K562 (cell line): ENCODE measurements around the gene ASIC1. TPM values are rescaled to one million over a fixed set of nuclear protein-coding genes. Genes with fewer than 3 reads are reported as not detected.

ENCODE experiments used
- ATAC-seq: fragments of 200-7000 bp; cut with Tn5 transposase; 3 replicates; pipeline ENCODE4 v1.9.1; 2020; ENCODE audit warnings: moderate library complexity
- BruUV-seq: library from RNA; stranded (reverse); fragments of 400-500 nt; replicated peaks from 2 replicates; lab custom pipeline; 2021; lab: Mats Ljungman, UMichigan
- CTCF ChIA-PET: fragments of 300-600 bp; formaldehyde crosslinking; extraction: SDS; loops from one replicate; lab custom pipeline; 2021; ENCODE audit warnings: low intra/inter-chr PET ratio; lab: Yijun Ruan, JAX
- POLR2A ChIA-PET: fragments of 300-600, 350-650 bp; sonication (Branson Sonifier 250); formaldehyde crosslinking; extraction: SDS; loops from one replicate; lab custom pipeline; 2021; ENCODE audit warnings: antibody characterized with exemption, inconsistent platforms; lab: Yijun Ruan, JAX
- DNase-seq, 4 experiments: peaks; one replicate each; pipeline versions ENCODE4 v3.0.0 to v3.0.0-alpha.2; 2011 to 2018; ENCODE audit warnings: low spot score in 3 of 4, mixed read lengths in 3 of 4; ENCODE audit errors: extremely low read depth in 1 of 4
- FAIRE-seq: peaks from 2 replicates; lab custom pipeline; 2011; peaks lifted over from hg19 to GRCh38; lab: Jason Lieb, UNC
- H2AFZ ChIP-seq: 2 replicates; pipeline ENCODE4 v1.6.0; 2011; ENCODE audit warnings: low read depth, low read length, control low read depth, inconsistent platforms
- H3K27ac ChIP-seq: fragments of 200-600 bp; 3 replicates; pipeline ENCODE4 v1.8.0; 2011; ENCODE audit warnings: low read depth, mild to moderate bottlenecking, control low read depth, inconsistent platforms, low read length, moderate library complexity, mixed read lengths; ENCODE audit errors: extremely low read depth
- H3K27me3 ChIP-seq, 2 experiments: fragments of 300-600 bp in 1 of 2; 2 replicates in 1 of 2; 3 replicates in 1 of 2; pipeline versions ENCODE4 v1.6.0 to v1.8.0; 2011; ENCODE audit warnings: inconsistent platforms in 2 of 2, low read length in 2 of 2, mild to moderate bottlenecking in 1 of 2, mixed read lengths in 1 of 2, moderate library complexity in 1 of 2; ENCODE audit not compliant: control insufficient read depth in 2 of 2, insufficient read depth in 2 of 2
- H3K36me3 ChIP-seq: fragments of 300-600 bp; 3 replicates; pipeline ENCODE4 v1.8.0; 2011; ENCODE audit warnings: mild to moderate bottlenecking, low read length, inconsistent platforms; ENCODE audit not compliant: control insufficient read depth, insufficient read depth
- H3K4me1 ChIP-seq, 2 experiments: fragments of 200-600 bp in 1 of 2; replicated peaks in 1 of 2; 2 replicates in 1 of 2; 3 replicates in 1 of 2; pipeline versions ENCODE4 v1.5.1 to v1.8.0; 2011; ENCODE audit warnings: inconsistent platforms in 2 of 2, low read length in 2 of 2, mild to moderate bottlenecking in 1 of 2, mixed read lengths in 1 of 2, moderate library complexity in 1 of 2; ENCODE audit not compliant: control insufficient read depth in 2 of 2, insufficient read depth in 2 of 2
- H3K4me2 ChIP-seq: 2 replicates; pipeline ENCODE4 v1.6.1; 2011; ENCODE audit warnings: low read length, control low read depth, inconsistent platforms, mixed read lengths; ENCODE audit not compliant: insufficient read depth
- H3K4me3 ChIP-seq: fragments of 200-600 bp; sonication (generic), shearing (Covaris generic); 2 replicates; pipeline ENCODE4 v1.5.1; 2016; ENCODE audit warnings: control low read depth, inconsistent platforms
- H3K79me2 ChIP-seq: fragments of 200-600 bp; 3 replicates; pipeline ENCODE4 v1.8.0; 2011; ENCODE audit warnings: low read length, inconsistent platforms; ENCODE audit not compliant: control insufficient read depth, insufficient read depth
- H3K9ac ChIP-seq, 2 experiments: 2 replicates each; pipeline versions ENCODE4 v1.6.0 to v1.6.1; 2011; ENCODE audit warnings: low read depth in 2 of 2, low read length in 2 of 2, control low read depth in 1 of 2, inconsistent platforms in 1 of 2, mild to moderate bottlenecking in 1 of 2, mixed read lengths in 1 of 2; ENCODE audit not compliant: insufficient read depth in 1 of 2
- H3K9me1 ChIP-seq: one replicate; pipeline ENCODE4 v1.6.0; 2011; ENCODE audit warnings: inconsistent platforms, mild to moderate bottlenecking, low read length, moderate library complexity; ENCODE audit not compliant: control insufficient read depth, insufficient read depth
- H3K9me3 ChIP-seq: replicated peaks from 2 replicates; pipeline ENCODE4 v1.5.1; 2011; ENCODE audit warnings: low read depth, low read length, inconsistent platforms; ENCODE audit not compliant: control insufficient read depth, insufficient read depth
- H4K20me1 ChIP-seq: replicated peaks from 2 replicates; pipeline ENCODE4 v1.6.1; 2011; ENCODE audit warnings: low read length, inconsistent platforms, mixed read lengths; ENCODE audit not compliant: control insufficient read depth, insufficient read depth
- DPF2 ChIP-seq: fragments of 450-650 bp; IDR thresholded peaks from 2 replicates; pipeline ENCODE4 v1.6.1; 2016
- FOXA3 ChIP-seq, 2 experiments: fragments of 450-650 bp in 1 of 2; sonication (generic) in 1 of 2; formaldehyde crosslinking; IDR thresholded peaks in 1 of 2; conservative IDR thresholded peaks in 1 of 2; 2 replicates each; pipeline versions ENCODE4 v1.4.0 to v1.8.0; 2020 to 2022; ENCODE audit warnings: mild to moderate bottlenecking in 2 of 2, missing genetic modification reagents in 1 of 2
- HDGF ChIP-seq: fragments of 450-650 bp; IDR thresholded peaks from 2 replicates; pipeline ENCODE4 v1.6.1; 2016
- KDM4B ChIP-seq, 2 experiments: fragments of 450-650 bp in 1 of 2; sonication (generic) in 1 of 2; IDR thresholded peaks; 2 replicates each; pipeline ENCODE4 v1.6.1; 2016 to 2017; ENCODE audit warnings: borderline replicate concordance in 2 of 2, antibody characterized with exemption in 1 of 2, low read depth in 1 of 2, mild to moderate bottlenecking in 1 of 2
- RB1 ChIP-seq: fragments of 450-650 bp; IDR thresholded peaks from 2 replicates; pipeline ENCODE4 v1.6.1; 2017; ENCODE audit warnings: low read depth, mild to moderate bottlenecking
- SAFB2 ChIP-seq: fragments of 200-400 bp; formaldehyde crosslinking; IDR thresholded peaks from 2 replicates; pipeline ENCODE4 v1.6.1; 2018; ENCODE audit warnings: borderline replicate concordance, low read length, low read depth, moderate library complexity; ENCODE audit not compliant: severe bottlenecking
- SIX5 ChIP-seq, 2 experiments: IDR thresholded peaks; 2 replicates each; pipeline ENCODE4 v1.6.1; 2011; ENCODE audit warnings: low read length in 2 of 2, borderline replicate concordance in 1 of 2, low read depth in 1 of 2, mild to moderate bottlenecking in 1 of 2, moderate library complexity in 1 of 2; ENCODE audit not compliant: insufficient read depth in 1 of 2
- STAT6 ChIP-seq: sonication (generic); formaldehyde crosslinking; IDR thresholded peaks from 2 replicates; pipeline ENCODE4 v1.8.1; 2023; ENCODE audit warnings: mild to moderate bottlenecking, missing genetic modification reagents
- WHSC1 ChIP-seq: IDR thresholded peaks from one replicate; pipeline ENCODE4 v1.6.1; 2012; ENCODE audit warnings: low read length, control low read depth, inconsistent platforms
- ZBTB11 ChIP-seq, 3 experiments: fragments of 200-800 bp in 1 of 3; fragments of 250-450 bp in 1 of 3; fragments of 450-650 bp in 1 of 3; sonication (Bioruptor Pico) in 1 of 3; sonication (Bioruptor generic) in 1 of 3; formaldehyde crosslinking in 1 of 3; IDR thresholded peaks; 2 replicates each; pipeline versions ENCODE4 v1.6.1 to v1.8.0; 2016 to 2022; ENCODE audit warnings: mild to moderate bottlenecking in 2 of 3, missing genetic modification characterization in 2 of 3, missing compliant biosample characterization in 1 of 3, moderate library complexity in 1 of 3
- ZNF239 ChIP-seq: fragments of 250-450 bp; sonication (Bioruptor Pico); IDR thresholded peaks from 2 replicates; pipeline ENCODE4 v1.4.0; 2020; ENCODE audit warnings: mild to moderate bottlenecking
- WGBS: fragments of 100-300 bp; shearing (Covaris generic); methylation state at CpG from one replicate; pipeline ENCODE4 v1.1.6; 2016; ENCODE audit warnings: low coverage, mixed read lengths; ENCODE audit not compliant: insufficient coverage; ENCODE audit errors: missing lambda C conversion rate; 5-methylcytosine and 5-hydroxymethylcytosine counted together
- in situ Hi-C: fragments of 300-500 bp; cut with MboI; formaldehyde crosslinking; loops from 4 replicates; pipeline ENCODE4 v1.15.0; 2018; ENCODE audit warnings: inconsistent platforms, mixed read lengths
- intact Hi-C: fragments of 100-400 bp; cut with micrococcal nuclease; formaldehyde crosslinking; loops from 2 replicates; pipeline ENCODE4 v1.14.2; 2022
- polyA plus RNA-seq, 8 experiments: library from polyadenylated mRNA; depleted of rRNA in 4 of 8; stranded (reverse) in 5 of 8; unstranded in 3 of 8; fragments of >200 nt; fragmentation: Nextera tagmentation in 2 of 8; fragmentation: Illumina TruSeq in 1 of 8; extraction: Ambion mirVana in 2 of 8; extraction: Trizol in 1 of 8; gene quantifications; 2 replicates each; pipeline versions ENCODE4 v1.2.1 to v1.2.3, GENCODE V29; 2011 to 2014; ENCODE audit warnings: inconsistent platforms in 1 of 8, missing spikeins in 1 of 8
- total RNA-seq, 7 experiments: library from RNA; depleted of rRNA in 6 of 7; stranded (reverse); fragments of >200 nt in 6 of 7; fragmentation: Illumina TruSeq in 2 of 7; extraction: Trizol in 2 of 7; gene quantifications; 2 replicates each; pipeline versions ENCODE4 v1.2.1 to v1.2.3, GENCODE V29; 2011 to 2021; ENCODE audit warnings: low replicate concordance in 1 of 7

ASIC1 gene
- total and polyA plus RNA-seq, 9 of the 15 experiments (the other 6 are each of a cell fraction or from before 2014, with no cell fraction given): 0.01 to 1.7 (median 0.45) TPM

GRCh38 chr12:50074936-50075807, 17.8 kb downstream of the ASIC1 start:
- WGBS: 2% methylated on average over 8 of the region's 9 CpGs
- Histone ChIP-seq H3K4me1 (peaks cover 23 to 24% of the 10 kb centered on the region in 2 experiments; a peak in 4 of 5 replicates), H3K27ac (no peak overlapping the region), H4K20me1 (no peaks in the 10 kb centered on the region), H2AFZ (peak overlapping the region; percentile 77), H3K27me3 (no peaks in the 10 kb centered on the region), H3K4me2 (no peak overlapping the region), H3K9me1 (peaks cover 8% of the 10 kb centered on the region), H3K9ac (peak overlapping the region in 1 of 2 experiments; percentile 48; a peak in 1 of 4 replicates), H3K4me3 (no peak overlapping the region), H3K79me2 (no peaks in the 10 kb centered on the region), H3K9me3 (no peaks in the 10 kb centered on the region), H3K36me3 (no peaks in the 10 kb centered on the region)
- ChIA-PET CTCF (interaction anchor here (0.7 to 5.8 kb wide), 7 partner anchors 33 to 1603 kb away, joined by 3 to 66 read pairs (median 4); no protein-coding TSS in a partner anchor), POLR2A (interaction anchor here (0.6 to 0.7 kb wide), 2 partner anchors 69 to 434 kb away, joined by 3 read pairs; no protein-coding TSS in a partner anchor)
- DNase-seq: peak; percentile 82 to 89 (median 82)
- intact Hi-C loops: loop anchor here (1.0 kb wide), 2 partner anchors 100 to 239 kb away; no protein-coding TSS in a partner anchor
- ATAC-seq: peak; percentile 94
- in situ Hi-C loops: loop anchor here (5.0 kb wide), 1 partner anchor 237 kb away; no protein-coding TSS in a partner anchor
- BruUV-seq: no TSS peak
- FAIRE-seq: peak; percentile 98
- TF ChIP-seq KDM4B (IDR thresholded peaks at IDR 0.05; ENCODE audit: borderline replicate concordance in 2 of 2, low read depth in 1 of 2): no peak
- no peak for TF ChIP-seq SIX5 (IDR thresholded peaks at IDR 0.05; ENCODE audit: borderline replicate concordance in 1 of 2, insufficient read depth in 1 of 2, low read depth in 1 of 2, low read length in 2 of 2)
- peak; percentile 48; the same call in 1 of the 2 replicates for TF ChIP-seq RB1
- no peak for TF ChIP-seq DPF2
- TF ChIP-seq WHSC1: no peak
- TF ChIP-seq STAT6 (CRISPR knock-in tag): no peak
- no peak for TF ChIP-seq ZBTB11 (CRISPR knock-in tag; IDR thresholded peaks at IDR 0.05)
- TF ChIP-seq HDGF: peak; percentile 66; the same call in 1 of the 2 replicates
- no peak for TF ChIP-seq FOXA3 (CRISPR knock-in tag; conservative IDR thresholded peaks at IDR 0.05 in 1 of 2, IDR thresholded peaks at IDR 0.05 in 1 of 2)
- TF ChIP-seq SAFB2: no peak
- TF ChIP-seq ZNF239 (CRISPR knock-in tag): no peak
